NCI-H446 treated with DMSO at 0.1 percent for 48 hours (cell line): ENCODE data around the gene MOK.

Experiments used
- DNase-seq: peaks from one replicate; lab custom pipeline; 2025; lab: John Stamatoyannopoulos, UW

MOK gene

DNA sequence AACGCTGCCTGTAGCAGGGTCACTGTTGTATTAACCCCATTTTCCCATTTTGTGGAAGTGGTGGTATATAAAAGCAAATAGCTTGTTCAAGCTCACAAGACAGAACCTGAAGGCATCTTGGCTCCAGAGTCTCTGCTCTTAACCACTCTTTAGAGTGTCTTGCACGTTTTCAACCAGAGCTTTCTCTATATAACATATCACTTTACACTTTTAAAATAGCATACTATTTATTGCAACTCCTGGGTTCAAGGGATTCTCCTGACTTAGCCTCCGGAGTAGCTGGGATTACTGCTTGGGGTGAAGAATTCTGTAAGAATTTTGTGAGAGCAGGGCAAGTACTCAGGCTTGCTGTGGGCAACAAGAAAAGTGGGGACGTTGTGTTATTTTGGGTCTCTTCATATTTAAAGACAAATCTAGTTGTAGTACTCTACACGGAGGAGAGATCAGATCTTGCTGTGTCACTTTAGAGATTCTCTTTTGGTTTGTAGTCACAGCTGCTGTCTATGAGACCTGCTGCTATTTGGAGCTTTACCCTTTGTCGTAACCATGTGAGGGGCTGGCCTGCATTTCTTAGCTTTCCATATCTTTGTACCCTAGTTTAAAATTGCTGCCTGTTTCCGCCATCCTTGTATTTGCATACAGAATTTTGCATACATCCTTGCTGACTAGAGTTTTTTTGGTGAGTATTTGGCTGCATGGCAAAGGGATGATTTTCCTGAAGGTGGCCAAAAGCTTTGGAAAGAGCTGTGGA, 124.5 kb downstream of the MOK start:
- no peak for DNase-seq
